Peyer's patch (tissue), 4 donors: ENCODE results near the gene SDHD.

Experiments
- CTCF ChIP-seq, 6 experiments: fragments of 450-650 bp in 4 of 6; fragments of 200-600 bp in 2 of 6; sonication (generic) in 1 of 6; IDR thresholded peaks; one replicate each; pipeline ENCODE4 v1.5.1; 2017 to 2019; ENCODE audit warnings: antibody characterized with exemption in 6 of 6, mild to moderate bottlenecking in 3 of 6, moderate library complexity in 1 of 6
- POLR2A ChIP-seq, 2 donors: fragments of 450-650 bp; IDR thresholded peaks; one replicate each; pipeline ENCODE4 v1.5.1; 2017; ENCODE audit warnings: antibody characterized with exemption in 2 of 2, mild to moderate bottlenecking in 2 of 2, moderate library complexity in 2 of 2

GRCh38 chr11:112097734-112098528 lies 11.3 kb downstream of the SDHD start:
- no peak for TF ChIP-seq CTCF (IDR thresholded peaks at IDR 0.05)
- TF ChIP-seq POLR2A (IDR thresholded peaks at IDR 0.05), result no peak
